ENCODE data around the gene UCN. TPM values are rescaled to one million over a fixed set of nuclear protein-coding genes. Genes with fewer than 3 reads are reported as not detected.
"Not testable (repeated sequence)": the region's sequence is repeated elsewhere in the genome, so short reads cannot be mapped to it uniquely, and the experiment has no call there.

Gene UCN
- total and polyA plus RNA-seq, 10 of the 15 experiments (the other 5 are each of a cell fraction or from before 2014, with no cell fraction given), result 0.10 to 3.8 (median 1.1) TPM; not detected in 1

DNA sequence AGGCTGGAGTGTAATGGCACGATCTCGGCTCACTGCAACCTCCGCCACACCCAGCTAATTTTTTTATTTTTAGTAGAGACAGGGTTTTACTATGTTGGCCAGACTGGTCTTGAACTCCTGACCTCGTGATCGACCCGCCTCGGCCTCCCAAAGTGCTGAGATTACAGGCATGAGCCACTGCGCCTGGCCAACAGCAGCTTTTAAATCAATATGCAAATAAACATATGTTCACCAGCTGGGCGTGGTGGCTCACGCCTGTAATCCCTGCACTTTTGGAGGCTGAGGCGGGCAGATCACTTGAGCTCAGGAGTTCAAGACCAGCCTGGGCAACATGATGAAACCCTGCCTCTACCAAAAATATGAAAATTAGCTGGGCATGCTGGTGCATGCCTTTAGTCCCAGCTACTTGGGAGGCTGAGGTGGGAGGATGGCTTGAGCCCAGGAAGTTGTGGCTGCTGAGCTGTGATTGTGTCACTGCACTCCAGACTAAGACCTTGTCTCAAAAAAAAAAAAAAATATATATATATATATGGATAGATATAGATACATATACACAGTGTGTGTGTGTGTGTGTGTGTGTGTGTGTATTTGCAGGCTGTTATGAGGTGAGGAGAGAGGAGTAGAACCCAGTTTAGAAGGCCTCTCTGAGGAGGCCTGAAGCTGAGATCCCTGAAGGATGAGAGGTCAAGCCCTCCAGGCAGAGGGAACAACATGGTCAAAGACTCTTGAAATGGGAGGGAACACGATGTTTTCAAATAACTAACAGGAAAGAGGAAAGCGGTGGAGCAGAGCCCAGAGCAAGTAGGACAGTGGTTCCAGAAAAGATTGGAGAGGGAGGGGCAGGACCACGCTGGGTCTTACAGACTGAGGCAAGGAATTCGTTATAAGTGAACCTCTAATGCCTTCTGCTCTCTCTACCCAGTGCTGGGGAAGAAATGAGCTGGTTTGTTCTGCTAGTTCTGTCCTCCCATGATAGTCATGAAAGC is 35.4 kb downstream of the UCN start:
- H3K27me3 ChIP-seq (replicated peaks in 1 of 2; ENCODE audit: control insufficient read depth in 2 of 2, insufficient read depth in 2 of 2, low read length in 1 of 2); BruUV-seq (replicated peaks); H3K4me1 ChIP-seq (ENCODE audit: control insufficient read depth, insufficient read depth, low read length); H3K4me3 ChIP-seq; FAIRE-seq; ATAC-seq; H3K4me2 ChIP-seq (ENCODE audit: control insufficient read depth, insufficient read depth); H3K36me3 ChIP-seq (ENCODE audit: control insufficient read depth in 2 of 2, insufficient read depth in 2 of 2, low read length in 1 of 2); H3K79me2 ChIP-seq (ENCODE audit: control insufficient read depth, insufficient read depth, low read length); intact Hi-C loops (cut with micrococcal nuclease; ENCODE audit: unreplicated experiment); H3K9ac ChIP-seq (ENCODE audit: control insufficient read depth, insufficient read depth, low read length); H4K20me1 ChIP-seq (ENCODE audit: control insufficient read depth, insufficient read depth); DNase-seq (ENCODE audit: low read depth, low spot score); H3K9me3 ChIP-seq (replicated peaks; ENCODE audit: control insufficient read depth, insufficient read depth, low read length); in situ Hi-C loops (cut with MboI); H2AFZ ChIP-seq (ENCODE audit: control insufficient read depth, low read depth, low read length); H3K27ac ChIP-seq (ENCODE audit: control insufficient read depth, insufficient read depth): not testable (repeated sequence)
- ChIA-PET SMC1A (ENCODE audit: uncharacterized antibody, unreplicated experiment) (interaction anchor here (1.2 to 1.5 kb wide), 2 partner anchors 10 to 30 kb away, joined by 3 read pairs; no protein-coding TSS in a partner anchor), POLR2A (interaction anchor here (0.6 to 1.1 kb wide), 2 partner anchors 183 to 212 kb away, joined by 3 to 8 read pairs; no protein-coding TSS in a partner anchor), CTCF (interaction anchor here (0.6 to 1.9 kb wide), 9 partner anchors 8 to 541 kb away, joined by 3 to 6 read pairs (median 4); no protein-coding TSS in a partner anchor), RAD21 (ENCODE audit: unreplicated experiment) (interaction anchor here (0.8 to 1.9 kb wide), 3 partner anchors 8 to 30 kb away, joined by 3 to 5 read pairs (median 3); no protein-coding TSS in a partner anchor)
- 34% methylated on average over 13 of the region's 15 CpGs for WGBS (ENCODE audit: insufficient coverage, insufficient replicate concordance, low lambda C conversion rate, missing lambda C conversion rate)

DNA sequence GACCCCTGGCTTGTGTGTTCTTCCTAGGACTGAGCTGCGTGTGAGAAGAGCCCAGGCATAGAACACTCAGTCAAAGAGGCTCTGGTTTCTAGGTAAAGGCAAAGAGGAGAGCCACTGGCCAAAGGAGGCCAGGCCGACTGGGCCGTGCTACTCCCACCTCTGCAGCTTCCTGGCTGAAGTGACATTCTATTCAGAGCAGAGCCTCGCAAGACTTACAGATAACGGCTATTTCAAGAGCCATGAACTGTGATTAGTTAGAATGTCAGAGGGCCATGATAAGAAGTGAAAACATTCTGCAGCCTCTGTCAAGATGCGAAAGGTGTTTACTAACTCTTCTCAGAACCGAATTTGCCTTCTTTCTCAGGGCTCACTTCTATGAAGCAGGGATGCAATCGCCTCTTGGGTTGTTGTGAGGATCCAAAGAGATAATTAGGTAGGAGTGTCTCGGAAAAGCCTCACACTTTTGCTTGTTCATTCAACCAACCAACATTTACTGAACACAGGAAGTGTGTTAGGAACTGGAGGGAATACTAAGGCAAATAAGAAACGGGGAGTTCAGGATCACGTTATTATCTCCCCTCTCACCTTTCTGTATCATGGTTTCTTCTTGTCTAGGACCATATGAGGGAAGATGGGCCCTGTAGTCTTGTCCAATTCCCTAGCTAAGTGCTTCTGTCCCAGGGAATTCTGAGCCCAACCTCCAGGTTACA is 36.5 kb downstream of the UCN start:
- ATAC-seq, result no peak
- H3K4me2 ChIP-seq (ENCODE audit: control insufficient read depth, insufficient read depth), result no peak overlapping the region
- H3K79me2 ChIP-seq (ENCODE audit: control insufficient read depth, insufficient read depth, low read length), result no peaks in the 10 kb centered on the region
- H4K20me1 ChIP-seq (ENCODE audit: control insufficient read depth, insufficient read depth), result no peaks in the 10 kb centered on the region
- 58% methylated on average over 11 of the region's 11 CpGs for WGBS (ENCODE audit: insufficient coverage, insufficient replicate concordance, low lambda C conversion rate, missing lambda C conversion rate)
- peaks cover 4% of the 10 kb centered on the region; the same call in 1 of the 2 replicates for H3K4me1 ChIP-seq (ENCODE audit: control insufficient read depth, insufficient read depth, low read length)
- DNase-seq (ENCODE audit: low read depth, low spot score), result no peak
- TF ChIP-seq TCF3 (IDR thresholded peaks at IDR 0.05; ENCODE audit: borderline replicate concordance, insufficient read depth, low read depth, low read length), result no peak
- TF ChIP-seq, protein P1, sequence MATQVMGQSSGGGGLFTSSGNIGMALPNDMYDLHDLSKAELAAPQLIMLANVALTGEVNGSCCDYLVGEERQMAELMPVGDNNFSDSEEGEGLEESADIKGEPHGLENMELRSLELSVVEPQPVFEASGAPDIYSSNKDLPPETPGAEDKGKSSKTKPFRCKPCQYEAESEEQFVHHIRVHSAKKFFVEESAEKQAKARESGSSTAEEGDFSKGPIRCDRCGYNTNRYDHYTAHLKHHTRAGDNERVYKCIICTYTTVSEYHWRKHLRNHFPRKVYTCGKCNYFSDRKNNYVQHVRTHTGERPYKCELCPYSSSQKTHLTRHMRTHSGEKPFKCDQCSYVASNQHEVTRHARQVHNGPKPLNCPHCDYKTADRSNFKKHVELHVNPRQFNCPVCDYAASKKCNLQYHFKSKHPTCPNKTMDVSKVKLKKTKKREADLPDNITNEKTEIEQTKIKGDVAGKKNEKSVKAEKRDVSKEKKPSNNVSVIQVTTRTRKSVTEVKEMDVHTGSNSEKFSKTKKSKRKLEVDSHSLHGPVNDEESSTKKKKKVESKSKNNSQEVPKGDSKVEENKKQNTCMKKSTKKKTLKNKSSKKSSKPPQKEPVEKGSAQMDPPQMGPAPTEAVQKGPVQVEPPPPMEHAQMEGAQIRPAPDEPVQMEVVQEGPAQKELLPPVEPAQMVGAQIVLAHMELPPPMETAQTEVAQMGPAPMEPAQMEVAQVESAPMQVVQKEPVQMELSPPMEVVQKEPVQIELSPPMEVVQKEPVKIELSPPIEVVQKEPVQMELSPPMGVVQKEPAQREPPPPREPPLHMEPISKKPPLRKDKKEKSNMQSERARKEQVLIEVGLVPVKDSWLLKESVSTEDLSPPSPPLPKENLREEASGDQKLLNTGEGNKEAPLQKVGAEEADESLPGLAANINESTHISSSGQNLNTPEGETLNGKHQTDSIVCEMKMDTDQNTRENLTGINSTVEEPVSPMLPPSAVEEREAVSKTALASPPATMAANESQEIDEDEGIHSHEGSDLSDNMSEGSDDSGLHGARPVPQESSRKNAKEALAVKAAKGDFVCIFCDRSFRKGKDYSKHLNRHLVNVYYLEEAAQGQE (IDR thresholded peaks at IDR 0.05; ENCODE audit: low read depth, low read length), result no peak
- H3K27me3 ChIP-seq (replicated peaks in 1 of 2; ENCODE audit: control insufficient read depth in 2 of 2, insufficient read depth in 2 of 2, low read length in 1 of 2), result no peaks in the 10 kb centered on the region
- SMC1A ChIA-PET (ENCODE audit: uncharacterized antibody, unreplicated experiment), result interaction anchor here (1.2 to 1.5 kb wide), 2 partner anchors 8 to 163 kb away, joined by 3 to 9 read pairs; no protein-coding TSS in a partner anchor
- no peaks in the 10 kb centered on the region for H3K36me3 ChIP-seq (ENCODE audit: control insufficient read depth in 2 of 2, insufficient read depth in 2 of 2, low read length in 1 of 2)
- in situ Hi-C loops (cut with MboI), result no loop called here
- H3K27ac ChIP-seq (ENCODE audit: control insufficient read depth, insufficient read depth), result no peak overlapping the region
- CTCF ChIA-PET, result interaction anchor here (0.6 to 7.9 kb wide), 6 partner anchors 7 to 31 kb away, joined by 3 to 52 read pairs (median 4); no protein-coding TSS in a partner anchor
- H2AFZ ChIP-seq (ENCODE audit: control insufficient read depth, low read depth, low read length), result no peak overlapping the region
- intact Hi-C loops (cut with micrococcal nuclease; ENCODE audit: unreplicated experiment), result no loop called here
- POLR2A ChIA-PET, result interaction anchor here (1.1 kb wide), 1 partner anchor 182 kb away, joined by 8 read pairs; no protein-coding TSS in a partner anchor
- no peaks in the 10 kb centered on the region for H3K9me3 ChIP-seq (replicated peaks; ENCODE audit: control insufficient read depth, insufficient read depth, low read length)
- FAIRE-seq, result no peak
- H3K4me3 ChIP-seq, result no peak overlapping the region
- BruUV-seq (replicated peaks), result no TSS peak
- RAD21 ChIA-PET (ENCODE audit: unreplicated experiment), result interaction anchor here (0.8 to 1.2 kb wide), 2 partner anchors 8 to 12 kb away, joined by 3 to 7 read pairs; no protein-coding TSS in a partner anchor
- no peak overlapping the region for H3K9ac ChIP-seq (ENCODE audit: control insufficient read depth, insufficient read depth, low read length)

All from GM12878 (cell line).